ENCODE results near the gene IL5RA.

DNA sequence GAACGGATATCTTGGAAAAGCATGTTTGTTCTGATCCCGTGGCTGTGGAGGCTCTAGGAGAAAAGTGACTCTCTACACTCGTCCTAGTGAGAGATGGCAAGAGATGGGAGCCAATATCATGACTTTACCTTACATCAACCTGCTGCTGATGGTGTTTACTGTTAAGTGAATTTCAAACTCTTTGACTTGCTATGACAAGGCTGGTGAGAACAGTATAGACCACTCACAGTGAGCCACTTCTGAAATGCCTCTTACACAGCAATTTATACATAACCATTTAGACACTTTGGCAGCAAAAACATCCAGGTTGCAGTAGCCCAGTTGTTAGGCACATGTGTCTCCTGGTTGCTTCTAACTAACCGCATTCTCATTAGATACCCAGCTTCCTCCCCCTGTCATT, 43.3 kb downstream of the IL5RA start:
- no peak for TF ChIP-seq REST (IDR thresholded peaks at IDR 0.05; ENCODE audit: insufficient read depth in 1 of 2, low read depth in 2 of 2, low read length in 2 of 2)
- TF ChIP-seq POLR2AphosphoS5 (IDR thresholded peaks at IDR 0.05; ENCODE audit: low read depth, low read length), result no peak
- no peak for TF ChIP-seq FOXP2 (optimal IDR thresholded peaks at IDR 0.05; ENCODE audit: borderline replicate concordance, extremely low read depth, extremely low read length, insufficient read depth)
- no peak for TF ChIP-seq TAF1 (IDR thresholded peaks at IDR 0.05; ENCODE audit: borderline replicate concordance, insufficient read depth, low read length)
- no peak for TF ChIP-seq SIN3A (IDR thresholded peaks at IDR 0.05; ENCODE audit: borderline replicate concordance, insufficient read depth, low read length)
